Measurements from ENCODE around the gene STARD3.

- TF ChIP-seq CTCF (IDR thresholded peaks at IDR 0.05 in 8 of 11, conservative IDR thresholded peaks at IDR 0.05 in 3 of 11) (no peak), POLR2AphosphoS5 (IDR thresholded peaks at IDR 0.05) (no peak), POLR2A (IDR thresholded peaks at IDR 0.05) (no peak)
Observed at GRCh38 chr17:39674179-39674578, 37.2 kb downstream of the STARD3 start.

All from spleen (tissue), 7 donors.